ENCODE measurements around the gene ADK. TPM values are rescaled to one million over a fixed set of nuclear protein-coding genes. Genes with fewer than 3 reads are reported as not detected.

The ADK gene
- total and polyA plus RNA-seq, 11 donors: 20.8 to 55.5 (median 39.8) TPM

GRCh38 chr10:74502963-74503608 is 352.1 kb downstream of the ADK start:
- Histone ChIP-seq H3K9me3 (peaks cover 0 to 5% (median 0%) of the 10 kb centered on the region in 12 donors), H3K4me1 (peaks cover 0 to 21% (median 10%) of the 10 kb centered on the region in 12 donors), H3K27ac (no peak overlapping the region), H3K27me3 (no peaks in the 10 kb centered on the region), H3K36me3 (peaks cover 0 to 3% (median 0%) of the 10 kb centered on the region in 9 donors), H3K4me3 (no peak overlapping the region)
- ATAC-seq (no peak), DNase-seq (no peak)
- intact Hi-C loops (cut with DNase I): no loop called here
- 80 to 93% (median 89%) methylated on average over 1 of the region's 1 CpG for WGBS, 4 donors
- TF ChIP-seq POLR2A (IDR thresholded peaks at IDR 0.05) (no peak), CTCF (IDR thresholded peaks at IDR 0.05) (no peak)

- TF ChIP-seq POLR2A (IDR thresholded peaks at IDR 0.05) (no peak), CTCF (IDR thresholded peaks at IDR 0.05) (no peak)
- peaks cover 0 to 10% (median 6%) of the 10 kb centered on the region in 12 donors for H3K4me1 ChIP-seq
- 80 to 93% (median 89%) methylated on average over 1 of the region's 1 CpG for WGBS, 4 donors
- no peak for DNase-seq
- intact Hi-C loops (cut with DNase I): no loop called here
- peaks cover 2 to 31% (median 21%) of the 10 kb centered on the region in 12 donors for H3K9me3 ChIP-seq
- H3K4me3 ChIP-seq: no peak overlapping the region
- H3K27ac ChIP-seq: no peak overlapping the region
- ATAC-seq: no peak
- H3K27me3 ChIP-seq: no peaks in the 10 kb centered on the region
- peaks cover 0 to 3% (median 0%) of the 10 kb centered on the region in 9 donors for H3K36me3 ChIP-seq
These were observed 356.9 kb downstream of the ADK start for GRCh38 chr10:74507951-74508350.

GRCh38 chr10:74510594-74510993 is 359.6 kb downstream of the ADK start:
- no peaks in the 10 kb centered on the region for H3K4me1 ChIP-seq
- peaks cover 0 to 3% (median 0%) of the 10 kb centered on the region in 9 donors for H3K36me3 ChIP-seq
- peaks cover 2 to 57% (median 41%) of the 10 kb centered on the region in 12 donors for H3K9me3 ChIP-seq
- DNase-seq: no peak
- ATAC-seq: no peak
- H3K27me3 ChIP-seq: no peaks in the 10 kb centered on the region
- 93 to 98% (median 96%) methylated on average over 3 of the region's 3 CpGs for WGBS, 4 donors
- H3K27ac ChIP-seq: no peak overlapping the region
- no peak overlapping the region for H3K4me3 ChIP-seq
- intact Hi-C loops (cut with DNase I): no loop called here
- TF ChIP-seq POLR2A (IDR thresholded peaks at IDR 0.05) (no peak), CTCF (IDR thresholded peaks at IDR 0.05) (no peak)

GRCh38 chr10:74511051-74511450 is 360.0 kb downstream of the ADK start:
- TF ChIP-seq POLR2A (IDR thresholded peaks at IDR 0.05) (no peak), CTCF (IDR thresholded peaks at IDR 0.05) (no peak)
- H3K27ac ChIP-seq: no peak overlapping the region

More at GRCh38 chr10:74511051-74511450, 360.0 kb downstream of the ADK start:
- DNase-seq (no peak), ATAC-seq (no peak)
- Histone ChIP-seq H3K27me3 (no peaks in the 10 kb centered on the region), H3K9me3 (peaks cover 2 to 57% (median 41%) of the 10 kb centered on the region in 12 donors), H3K36me3 (peaks cover 0 to 3% (median 0%) of the 10 kb centered on the region in 9 donors), H3K4me1 (no peaks in the 10 kb centered on the region), H3K4me3 (no peak overlapping the region)
- intact Hi-C loops (cut with DNase I): no loop called here

Measured in heart left ventricle (tissue), 16 donors.